ENCODE measurements around the gene KRT16.

DNA sequence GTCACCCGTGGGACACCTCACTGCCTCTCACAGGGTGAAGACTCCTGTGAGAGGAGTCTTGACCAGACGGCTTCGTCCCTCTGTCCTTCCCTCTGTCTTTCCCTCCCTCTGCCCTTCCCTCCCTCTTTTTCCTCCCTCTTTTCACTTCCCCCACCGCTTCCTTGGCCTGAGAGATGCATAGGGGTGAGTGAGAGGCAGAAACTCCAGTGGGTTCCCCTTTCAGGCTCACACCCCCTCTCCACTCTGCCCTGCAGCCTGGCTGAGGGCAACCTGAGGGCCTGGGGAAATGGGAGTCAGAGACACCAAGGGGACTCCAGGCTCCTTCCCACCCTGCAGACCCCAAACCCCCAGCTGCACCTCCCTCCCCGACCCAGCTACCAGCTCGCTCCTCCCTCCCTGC is 26.4 kb upstream of the KRT16 start:
- no peak for TF ChIP-seq CTCF (IDR thresholded peaks at IDR 0.05)
- TF ChIP-seq EP300 (IDR thresholded peaks at IDR 0.05) = no peak
- TF ChIP-seq POLR2A (IDR thresholded peaks at IDR 0.05) = no peak
- no peak for TF ChIP-seq POLR2AphosphoS5 (IDR thresholded peaks at IDR 0.05)
